NOMO-1 (cell line): ENCODE data around the gene MOB3A.
"Not testable (repeated sequence)": the region's sequence is repeated elsewhere in the genome, so short reads cannot be mapped to it uniquely, and the experiment has no call there.

Source experiments
- DNase-seq, 2 experiments: peaks; one replicate each; lab custom pipeline; 2025; ENCODE audit not compliant: unreplicated experiment in 2 of 2; lab: John Stamatoyannopoulos, UW

MOB3A gene

DNA sequence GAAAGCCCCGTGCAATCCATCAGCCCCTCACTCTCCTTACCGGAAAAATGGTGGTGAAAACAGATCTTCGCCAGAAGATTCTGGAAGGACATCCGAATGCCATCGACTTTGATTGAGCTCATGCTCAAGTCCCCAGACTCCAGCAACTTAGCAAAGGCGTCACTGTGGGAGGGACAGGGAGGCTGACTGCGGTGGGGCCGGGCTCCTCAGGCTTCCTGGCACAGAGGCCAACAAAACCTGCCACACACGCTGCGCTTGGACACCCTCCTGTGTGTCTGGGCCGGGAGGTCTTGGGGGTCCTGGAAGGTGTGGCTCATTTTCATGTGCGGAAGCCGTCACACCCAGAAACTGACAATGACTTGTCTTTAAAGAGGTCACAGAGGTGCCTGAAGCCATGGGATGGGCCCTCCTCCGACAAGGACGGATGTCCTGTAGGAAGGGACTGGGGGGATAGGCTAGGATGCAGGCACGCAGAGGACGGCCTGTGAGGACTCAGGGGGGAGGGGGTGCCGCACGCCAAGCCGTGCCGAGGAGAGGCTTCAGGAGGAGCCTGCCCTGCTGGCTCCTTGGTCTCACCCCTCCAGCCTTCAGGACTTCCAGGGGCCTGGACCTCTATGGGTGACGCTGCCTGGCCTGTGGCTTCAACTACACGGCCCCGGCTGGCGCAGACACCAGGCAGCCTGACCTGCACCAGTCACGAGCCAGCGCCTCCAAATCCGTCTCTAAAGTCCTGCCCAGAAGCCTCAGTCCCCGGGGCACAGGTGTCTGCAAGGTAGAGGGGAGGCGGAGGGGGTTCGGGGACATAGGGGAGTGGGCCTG is 13.1 kb upstream of the MOB3A start:
- DNase-seq: no peak

- no peak for DNase-seq
These were observed 12.3 kb upstream of the MOB3A start for GRCh38 chr19:2108251-2109016.

DNA sequence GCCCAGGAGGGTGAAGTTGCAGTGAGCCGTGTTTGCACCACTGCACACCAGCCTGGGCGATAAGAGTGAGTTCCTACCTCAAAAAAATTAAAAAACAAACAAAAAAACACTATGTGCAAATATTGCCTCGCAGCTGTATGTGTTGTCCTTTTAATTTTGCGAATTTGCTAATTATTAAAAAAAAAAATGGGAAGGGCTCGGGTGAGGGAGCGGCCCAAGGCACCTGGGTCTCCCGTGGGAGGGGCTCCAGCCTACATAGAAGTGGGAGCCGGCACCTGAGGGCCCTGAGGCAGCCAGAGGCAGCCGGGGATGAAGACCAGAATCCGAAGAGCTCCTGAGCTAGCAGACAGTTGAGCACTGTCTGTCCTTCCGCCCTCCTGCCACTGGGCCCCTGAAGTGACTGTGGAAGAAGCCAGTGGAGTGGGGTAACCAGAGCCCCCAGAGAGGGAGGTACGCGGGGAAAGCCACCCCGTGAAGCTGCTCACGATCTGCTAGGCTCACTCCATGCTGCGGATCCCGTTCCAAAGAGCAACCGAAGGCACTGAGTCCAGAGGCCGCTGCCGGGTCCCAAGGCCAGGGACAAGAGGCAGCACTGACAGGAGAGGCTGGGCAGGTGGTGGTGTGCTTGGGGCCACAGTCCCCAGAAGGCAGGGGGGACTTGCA is 7.0 kb upstream of the MOB3A start:
- no peak for DNase-seq

DNA sequence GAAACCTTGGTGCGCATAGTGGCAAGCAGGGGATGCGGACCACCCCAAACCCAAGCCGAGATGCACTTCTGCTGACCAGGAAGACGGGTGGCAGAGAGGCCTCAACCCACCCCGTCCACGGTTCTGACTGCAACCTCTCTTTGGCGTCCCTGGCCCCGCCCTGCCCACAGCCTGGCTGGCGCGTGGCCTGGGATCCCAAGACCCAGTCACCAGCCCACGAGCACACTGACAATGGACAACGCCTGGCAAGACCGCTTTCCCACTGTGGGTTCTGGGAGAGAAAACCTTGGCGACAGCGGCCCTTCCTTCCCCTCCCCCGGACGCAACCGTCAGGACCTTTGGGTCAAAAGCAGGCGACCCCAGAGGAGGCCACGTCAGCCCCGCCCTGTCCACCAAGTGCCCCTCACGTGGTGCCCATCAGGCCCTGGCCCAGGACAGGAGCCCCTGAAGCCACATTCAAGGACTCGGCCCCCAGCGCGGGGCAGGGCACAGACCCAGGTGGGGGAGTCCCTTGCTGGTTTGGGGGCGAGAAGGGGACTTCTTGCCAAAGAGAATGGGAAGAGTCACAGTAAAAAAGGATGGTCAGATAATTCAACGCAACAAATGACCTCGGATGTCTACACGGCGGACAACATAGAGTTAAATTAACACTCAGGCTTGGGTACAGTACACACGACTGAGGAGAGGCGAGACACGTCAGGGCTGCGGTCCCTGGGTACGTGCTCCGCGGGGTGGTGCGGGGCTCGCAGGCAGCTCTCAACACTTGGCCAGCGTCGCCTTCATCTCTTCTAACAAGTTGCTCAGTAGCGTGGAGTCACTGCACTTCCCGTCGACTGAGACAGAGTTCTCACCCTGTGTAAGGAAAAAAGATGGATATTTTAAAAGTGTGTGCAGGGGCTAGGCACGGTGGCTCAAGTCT is 5.5 kb upstream of the MOB3A start:
- no peak for DNase-seq

GRCh38 chr19:2100719-2101061 is 4.6 kb upstream of the MOB3A start:
- DNase-seq: no peak

DNA sequence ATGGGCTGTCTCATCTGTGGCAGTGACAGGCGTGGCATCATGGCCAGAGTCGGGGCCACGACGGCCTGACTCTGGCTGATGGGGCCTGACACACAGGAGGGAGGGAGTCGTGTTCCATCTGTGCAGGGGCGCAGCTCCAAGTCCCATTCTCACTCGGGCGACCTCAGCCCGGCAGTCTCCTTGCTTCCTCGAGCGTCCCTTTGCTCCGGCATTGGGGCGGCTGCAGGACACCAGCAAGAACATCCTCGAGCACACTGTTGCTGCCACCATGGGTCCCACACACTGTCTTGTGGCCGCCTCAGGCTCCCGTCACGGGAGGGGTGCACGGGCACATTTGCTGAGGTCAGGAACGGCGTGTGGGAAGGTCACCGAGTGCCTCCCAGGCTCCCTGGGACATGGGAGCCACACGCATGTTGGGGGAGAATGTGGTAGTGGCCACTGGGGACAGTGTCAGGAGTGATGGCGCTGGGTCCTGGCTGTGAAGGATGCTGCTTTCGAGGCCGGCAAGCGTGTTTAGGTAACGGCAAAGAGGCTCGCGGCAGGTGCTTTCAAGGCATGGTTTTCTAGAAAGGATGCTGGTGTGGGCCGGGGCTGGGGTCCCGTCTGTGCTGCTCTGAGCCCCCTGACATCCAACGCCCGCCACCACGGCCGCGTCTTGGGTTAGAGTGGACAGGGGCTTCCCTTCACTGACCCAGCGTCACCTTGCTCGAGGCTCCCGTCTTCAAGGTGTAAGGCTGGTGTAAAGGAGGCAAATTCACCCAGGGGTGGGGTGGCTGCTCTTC is 4.0 kb upstream of the MOB3A start:
- DNase-seq: no peak

DNA sequence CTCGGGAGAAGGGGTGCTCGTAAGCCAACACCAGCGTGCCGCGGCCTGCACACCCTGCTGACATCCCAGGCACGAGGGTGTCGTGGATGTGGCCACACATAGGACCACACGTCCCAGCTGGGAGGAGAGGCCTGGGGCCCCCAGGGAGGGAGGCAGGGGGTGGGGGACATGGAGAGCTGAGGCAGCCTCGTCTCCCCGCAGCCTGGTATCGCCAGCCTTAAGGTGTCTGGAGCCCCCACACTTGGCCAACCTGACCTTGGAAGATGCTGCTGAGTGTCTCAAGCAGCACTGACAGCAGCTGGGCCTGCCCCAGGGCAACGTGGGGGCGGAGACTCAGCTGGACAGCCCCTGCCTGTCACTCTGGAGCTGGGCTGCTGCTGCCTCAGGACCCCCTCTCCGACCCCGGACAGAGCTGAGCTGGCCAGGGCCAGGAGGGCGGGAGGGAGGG is 3.0 kb upstream of the MOB3A start:
- DNase-seq: no peak

DNA sequence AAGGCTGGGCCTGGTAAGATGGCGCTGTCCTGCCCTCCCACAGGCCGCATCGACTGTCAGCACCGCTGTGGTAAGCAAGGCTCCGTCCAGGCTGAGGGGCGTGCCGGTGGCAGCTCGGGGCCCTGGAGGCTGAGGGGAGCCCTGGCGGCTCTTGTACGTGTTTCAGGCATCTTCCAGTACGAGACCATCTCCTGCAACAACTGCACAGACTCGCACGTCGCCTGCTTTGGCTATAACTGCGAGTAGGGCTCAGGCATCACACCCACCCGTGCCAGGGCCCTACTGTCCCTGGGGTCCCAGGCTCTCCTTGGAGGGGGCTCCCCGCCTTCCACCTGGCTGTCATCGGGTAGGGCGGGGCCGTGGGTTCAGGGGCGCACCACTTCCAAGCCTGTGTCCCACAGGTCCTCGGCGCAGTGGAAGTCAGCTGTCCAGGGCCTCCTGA is 1.8 kb upstream of the MOB3A start:
- DNase-seq: no peak

GRCh38 chr19:2097203-2097885 is 1.2 kb upstream of the MOB3A start:
- no peak for DNase-seq

- DNase-seq: peak; percentile 98
These were observed 515 bp upstream of the MOB3A start, which contains the start of gene IZUMO4 for GRCh38 chr19:2096480-2097202. Gene IZUMO4 (plus strand): TSS chr19:2096915. CDS start chr19:2096946, 31 bp downstream.

DNA sequence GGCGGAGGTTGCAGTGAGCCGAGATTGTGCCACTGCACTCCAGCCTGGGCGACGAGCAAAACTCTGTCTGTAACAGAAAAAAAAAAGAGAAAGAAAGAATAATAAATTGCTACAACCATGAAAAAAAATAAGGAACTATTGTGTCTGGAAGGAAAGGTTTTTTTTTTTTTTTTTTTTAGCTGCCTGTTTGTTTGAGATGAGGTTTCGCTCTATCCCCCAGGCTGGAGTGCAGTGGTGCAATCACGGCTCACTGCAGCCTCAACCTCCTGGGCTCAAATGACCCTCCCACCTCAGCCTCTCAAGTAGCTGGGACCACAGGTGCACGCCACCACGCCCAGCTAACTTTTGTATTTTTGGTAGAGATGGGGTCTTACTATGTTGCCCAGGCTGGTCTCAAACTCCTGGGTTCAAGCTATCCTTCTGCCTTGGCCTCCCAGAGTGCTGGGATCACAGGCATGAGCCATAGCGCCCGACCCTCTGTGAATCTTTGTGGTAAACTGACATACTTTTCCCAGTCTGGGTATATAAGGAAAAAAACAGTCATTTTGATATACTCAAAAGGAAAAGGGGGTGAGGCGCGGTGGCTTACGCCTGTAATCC is 4.1 kb downstream of the MOB3A start:
- DNase-seq: not testable (repeated sequence)

GRCh38 chr19:2089727-2090053 is 6.4 kb downstream of the MOB3A start:
- no peak for DNase-seq

- no peak for DNase-seq
These were observed 7.0 kb downstream of the MOB3A start for GRCh38 chr19:2089001-2089711.

GRCh38 chr19:2087621-2088100 is 8.5 kb downstream of the MOB3A start:
- DNase-seq: peak; percentile 66 to 76

GRCh38 chr19:2086695-2087620 is 9.2 kb downstream of the MOB3A start:
- DNase-seq: peak in 1 of 2 experiments; percentile 35

GRCh38 chr19:2084993-2085720 is 11.0 kb downstream of the MOB3A start:
- DNase-seq: peak; percentile 96 to 98
